A673 (cell line): ENCODE results near the gene ARHGAP30. TPM values are rescaled to one million over a fixed set of nuclear protein-coding genes. Genes with fewer than 3 reads are reported as not detected.

Experiments used
- BruUV-seq: library from RNA; stranded (reverse); fragments of 400-500 nt; replicated peaks from 2 replicates; lab custom pipeline; 2021; lab: Mats Ljungman, UMichigan
- CTCF ChIA-PET: fragments of 300-600 bp; sonication (Branson Sonifier 250); formaldehyde crosslinking; loops from one replicate; lab custom pipeline; 2022; ENCODE audit warnings: antibody characterized with exemption; lab: Charles Lee
- POLR2A ChIA-PET: fragments of 300-600 bp; sonication (Branson Sonifier 250); formaldehyde crosslinking; loops from one replicate; lab custom pipeline; 2022; ENCODE audit warnings: antibody characterized with exemption; ENCODE audit not compliant: low non-redundant PET; lab: Charles Lee
- DNase-seq: peaks from one replicate; pipeline ENCODE4 v3.0.0-alpha.2; 2015; ENCODE audit warnings: low spot score
- H3K27ac ChIP-seq: fragments of 200-600 bp; sonication (generic); 2 replicates; pipeline ENCODE4 v1.5.1; 2016; ENCODE audit warnings: mixed run types, low read depth, mild to moderate bottlenecking, mixed read lengths, antibody characterized with exemption, low read length; ENCODE audit not compliant: poor library complexity, severe bottlenecking
- H3K27me3 ChIP-seq: fragments of 200-600 bp; sonication (generic); replicated peaks from 2 replicates; pipeline ENCODE4 v1.6.1; 2017; ENCODE audit warnings: mixed run types, low read depth, mild to moderate bottlenecking, mixed read lengths, antibody characterized with exemption, low read length; ENCODE audit not compliant: insufficient read depth, poor library complexity
- H3K36me3 ChIP-seq: fragments of 200-600 bp; sonication (generic); 2 replicates; pipeline ENCODE4 v1.6.1; 2016; ENCODE audit warnings: mixed run types, mild to moderate bottlenecking, mixed read lengths, antibody characterized with exemption, low read length; ENCODE audit not compliant: insufficient read depth, poor library complexity, severe bottlenecking
- H3K4me1 ChIP-seq: fragments of 200-600 bp; sonication (generic); 2 replicates; pipeline ENCODE4 v1.6.1; 2017; ENCODE audit warnings: mixed run types, mild to moderate bottlenecking, mixed read lengths, antibody characterized with exemption, low read length; ENCODE audit not compliant: insufficient read depth, poor library complexity, severe bottlenecking
- H3K4me3 ChIP-seq: fragments of 200-600 bp; sonication (generic); 2 replicates; pipeline ENCODE4 v1.5.1; 2016; ENCODE audit warnings: low read depth, mixed run types, mild to moderate bottlenecking, mixed read lengths, low read length; ENCODE audit not compliant: poor library complexity, severe bottlenecking
- H3K9me3 ChIP-seq: fragments of 200-600 bp; sonication (generic); 2 replicates; pipeline ENCODE4 v1.6.1; 2016; ENCODE audit warnings: mixed run types, low read depth, mild to moderate bottlenecking, mixed read lengths, antibody characterized with exemption, low read length; ENCODE audit not compliant: poor library complexity, severe bottlenecking
- EZH2 ChIP-seq: fragments of 200-600 bp; sonication (generic); IDR thresholded peaks from 2 replicates; pipeline ENCODE4 v1.6.1; 2017; ENCODE audit warnings: borderline replicate concordance, low read depth, mild to moderate bottlenecking, mixed read lengths, antibody characterized with exemption, low read length; ENCODE audit not compliant: poor library complexity, severe bottlenecking
- intact Hi-C: fragments of 100-400 bp; cut with micrococcal nuclease; formaldehyde crosslinking; loops from one replicate; pipeline ENCODE4 v1.10.0; 2022; ENCODE audit not compliant: unreplicated experiment
- total RNA-seq: library from RNA; stranded (reverse); gene quantifications from 2 replicates; pipeline ENCODE4 v1.2.3, GENCODE V29; 2021
- TF ChIP-seq, protein P1 (sequence below): fragments of 300-800, 200-600 bp; sonication (generic); conservative IDR thresholded peaks from 2 replicates; pipeline ENCODE4 v1.5.1; 2017; ENCODE audit warnings: low read depth, mild to moderate bottlenecking, antibody characterized with exemption, low read length, moderate library complexity, mixed read lengths

ARHGAP30 gene
- total RNA-seq, 1 experiment from 2014 or later: not detected

- Histone ChIP-seq H3K9me3 (no peaks in the 10 kb centered on the region), H3K36me3 (no peaks in the 10 kb centered on the region), H3K27ac (no peak overlapping the region), H3K4me3 (no peak overlapping the region), H3K4me1 (no peaks in the 10 kb centered on the region), H3K27me3 (peaks cover 3% of the 10 kb centered on the region)
- DNase-seq: no peak
- TF ChIP-seq EZH2: no peak
- TF ChIP-seq, protein P1, sequence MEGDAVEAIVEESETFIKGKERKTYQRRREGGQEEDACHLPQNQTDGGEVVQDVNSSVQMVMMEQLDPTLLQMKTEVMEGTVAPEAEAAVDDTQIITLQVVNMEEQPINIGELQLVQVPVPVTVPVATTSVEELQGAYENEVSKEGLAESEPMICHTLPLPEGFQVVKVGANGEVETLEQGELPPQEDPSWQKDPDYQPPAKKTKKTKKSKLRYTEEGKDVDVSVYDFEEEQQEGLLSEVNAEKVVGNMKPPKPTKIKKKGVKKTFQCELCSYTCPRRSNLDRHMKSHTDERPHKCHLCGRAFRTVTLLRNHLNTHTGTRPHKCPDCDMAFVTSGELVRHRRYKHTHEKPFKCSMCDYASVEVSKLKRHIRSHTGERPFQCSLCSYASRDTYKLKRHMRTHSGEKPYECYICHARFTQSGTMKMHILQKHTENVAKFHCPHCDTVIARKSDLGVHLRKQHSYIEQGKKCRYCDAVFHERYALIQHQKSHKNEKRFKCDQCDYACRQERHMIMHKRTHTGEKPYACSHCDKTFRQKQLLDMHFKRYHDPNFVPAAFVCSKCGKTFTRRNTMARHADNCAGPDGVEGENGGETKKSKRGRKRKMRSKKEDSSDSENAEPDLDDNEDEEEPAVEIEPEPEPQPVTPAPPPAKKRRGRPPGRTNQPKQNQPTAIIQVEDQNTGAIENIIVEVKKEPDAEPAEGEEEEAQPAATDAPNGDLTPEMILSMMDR: no peak
- intact Hi-C loops: loop anchor here (5.0 to 10.0 kb wide), 2 partner anchors 44 to 366 kb away; partner anchors contain the start of gene USF1
- ChIA-PET CTCF (no interaction called here), POLR2A (no interaction called here)
- BruUV-seq: no TSS peak
Observed at GRCh38 chr1:161091093-161091492, 21.4 kb upstream of the ARHGAP30 start.

- intact Hi-C loops: loop anchor here (5.0 to 10.0 kb wide), 2 partner anchors 43 to 366 kb away; partner anchors contain the start of gene USF1
- no peaks in the 10 kb centered on the region for H3K36me3 ChIP-seq
- DNase-seq: no peak
- CTCF ChIA-PET: no interaction called here
- BruUV-seq: no TSS peak
- TF ChIP-seq, protein P1: no peak
- TF ChIP-seq EZH2: no peak
- H3K9me3 ChIP-seq: no peaks in the 10 kb centered on the region
- no peak overlapping the region for H3K4me3 ChIP-seq
- H3K27ac ChIP-seq: no peak overlapping the region
- no peaks in the 10 kb centered on the region for H3K27me3 ChIP-seq
- H3K4me1 ChIP-seq: no peaks in the 10 kb centered on the region
- POLR2A ChIA-PET: no interaction called here
Observed at GRCh38 chr1:161090617-161091016, 20.9 kb upstream of the ARHGAP30 start.

- ChIA-PET CTCF (no interaction called here), POLR2A (no interaction called here)
- intact Hi-C loops: loop anchor here (5.0 to 10.0 kb wide), 2 partner anchors 43 to 365 kb away; partner anchors contain the start of gene USF1
- Histone ChIP-seq H3K4me1 (no peaks in the 10 kb centered on the region), H3K27me3 (no peaks in the 10 kb centered on the region), H3K9me3 (no peaks in the 10 kb centered on the region), H3K4me3 (no peak overlapping the region), H3K36me3 (no peaks in the 10 kb centered on the region), H3K27ac (no peak overlapping the region)
- no TSS peak for BruUV-seq
- no peak for DNase-seq
- TF ChIP-seq EZH2: no peak
- TF ChIP-seq, protein P1: no peak
Observed at GRCh38 chr1:161089938-161090337, 20.2 kb upstream of the ARHGAP30 start.
